Cardiac muscle cell (in vitro differentiated cells and primary cell): ENCODE measurements around the gene SYT11. TPM values are rescaled to one million over a fixed set of nuclear protein-coding genes. Genes with fewer than 3 reads are reported as not detected.

Experiments
- DNase-seq, 2 donors: peaks; one replicate each; pipeline versions ENCODE4 v3.0.0 to v3.0.0-alpha.2; 2010 to 2017; ENCODE audit warnings: low read depth in 1 of 2, low spot score in 1 of 2
- H3K27ac ChIP-seq: fragments of 200-600 bp; sonication (generic); 2 replicates; pipeline ENCODE4 v1.5.1; 2016
- H3K27me3 ChIP-seq: fragments of 200-600 bp; sonication (generic); 2 replicates; pipeline ENCODE4 v1.6.0; 2016; ENCODE audit warnings: control low read depth
- H3K36me3 ChIP-seq: fragments of 200-600 bp; sonication (generic); 2 replicates; pipeline ENCODE4 v1.5.1; 2016; ENCODE audit warnings: control low read depth
- H3K4me1 ChIP-seq: fragments of 200-600 bp; sonication (generic); 2 replicates; pipeline ENCODE4 v1.8.1; 2017; ENCODE audit warnings: low read depth, mild to moderate bottlenecking, mixed run types
- H3K4me3 ChIP-seq: fragments of 200-600 bp; sonication (generic); 2 replicates; pipeline ENCODE4 v1.5.1; 2016; ENCODE audit warnings: mild to moderate bottlenecking
- H3K9me3 ChIP-seq: fragments of 200-600 bp; sonication (generic); 2 replicates; pipeline ENCODE4 v1.5.1; 2017; ENCODE audit warnings: low read depth, mild to moderate bottlenecking, control low read depth
- CTCF ChIP-seq: IDR thresholded peaks from 2 replicates; pipeline ENCODE4 v1.5.1; 2012; ENCODE audit warnings: low read depth, mild to moderate bottlenecking, low read length
- polyA plus RNA-seq: library from polyadenylated mRNA; unstranded; fragments of >200 nt; fragmentation: Nextera tagmentation; extraction: Ambion mirVana; gene quantifications from 2 replicates; pipeline ENCODE4 v1.2.1, GENCODE V29; 2016
- total RNA-seq: library from RNA; depleted of rRNA; stranded (reverse); fragments of >200 nt; gene quantifications from 2 replicates; pipeline ENCODE4 v1.2.3, GENCODE V29; 2016

Gene SYT11
- total and polyA plus RNA-seq, 2 experiments from 2014 or later, result 2.3 to 2.5 TPM

GRCh38 chr1:155844860-155845421 lies 14.4 kb upstream of the SYT11 start:
- TF ChIP-seq CTCF, result no peak
- Histone ChIP-seq H3K27me3 (no peaks in the 10 kb centered on the region), H3K36me3 (no peaks in the 10 kb centered on the region), H3K4me3 (no peak overlapping the region), H3K27ac (no peak overlapping the region), H3K4me1 (no peaks in the 10 kb centered on the region), H3K9me3 (no peaks in the 10 kb centered on the region)
- no peak for DNase-seq

- Histone ChIP-seq H3K9me3 (no peaks in the 10 kb centered on the region), H3K4me3 (no peak overlapping the region), H3K27ac (no peak overlapping the region), H3K27me3 (no peaks in the 10 kb centered on the region), H3K36me3 (peaks cover 6% of the 10 kb centered on the region), H3K4me1 (no peaks in the 10 kb centered on the region)
- no peak for DNase-seq
- no peak for TF ChIP-seq CTCF
These were observed 11.4 kb upstream of the SYT11 start for GRCh38 chr1:155847823-155848529.

- Histone ChIP-seq H3K4me3 (no peak overlapping the region), H3K9me3 (no peaks in the 10 kb centered on the region), H3K4me1 (no peaks in the 10 kb centered on the region), H3K27ac (no peak overlapping the region), H3K27me3 (no peaks in the 10 kb centered on the region), H3K36me3 (peaks cover 19% of the 10 kb centered on the region)
- no peak for TF ChIP-seq CTCF
- DNase-seq, result no peak
These were observed 9.0 kb upstream of the SYT11 start for GRCh38 chr1:155850345-155850744.

GRCh38 chr1:155856257-155856974 lies 3.0 kb upstream of the SYT11 start:
- Histone ChIP-seq H3K4me3 (peak overlapping the region; percentile 85), H3K36me3 (peaks cover 16% of the 10 kb centered on the region), H3K9me3 (no peaks in the 10 kb centered on the region), H3K4me1 (peaks cover 6% of the 10 kb centered on the region), H3K27me3 (no peaks in the 10 kb centered on the region), H3K27ac (peak overlapping the region; percentile 78)
- no peak for DNase-seq
- no peak for TF ChIP-seq CTCF

- no peaks in the 10 kb centered on the region for H3K9me3 ChIP-seq
- peaks cover 2% of the 10 kb centered on the region for H3K27me3 ChIP-seq
- peak within 1 kb of the TSS; percentile 78 for H3K27ac ChIP-seq
- TF ChIP-seq CTCF, result no peak
- peak within 1 kb of the TSS; percentile 85 for H3K4me3 ChIP-seq
- H3K36me3 ChIP-seq, result peaks cover 13% of the 10 kb centered on the region
- H3K4me1 ChIP-seq, result peaks cover 6% of the 10 kb centered on the region
- peak; percentile 94 for DNase-seq
These were observed 2.1 kb upstream of the SYT11 start, which contains the start of gene GON4L for GRCh38 chr1:155856975-155857930. TSS of gene GON4L (minus strand) at chr1:155857214. CDS start at chr1:155853780, 3,434 bp downstream.
